CD4-positive, alpha-beta T cell treated with Interleukin-10 for 1 hour (primary cell): ENCODE data around the gene USE1.

Experiments used
- DNase-seq: peaks from one replicate; pipeline ENCODE4 v3.0.0-alpha.2; 2020

The USE1 gene

GRCh38 chr19:17259118-17259780 is 44.1 kb downstream of the USE1 start:
- no peak for DNase-seq

- DNase-seq, result no peak
Measured at GRCh38 chr19:17259934-17260333, 44.8 kb downstream of the USE1 start.

- peak; percentile 91 for DNase-seq
Measured at GRCh38 chr19:17260842-17261325, 45.7 kb downstream of the USE1 start.

- no peak for DNase-seq
Measured at GRCh38 chr19:17262557-17262956, 47.4 kb downstream of the USE1 start.

- no peak for DNase-seq
Measured at GRCh38 chr19:17263712-17264640, 48.8 kb downstream of the USE1 start.

- no peak for DNase-seq
Measured at GRCh38 chr19:17264641-17264979, 49.5 kb downstream of the USE1 start, which contains the start of gene USHBP1. USHBP1 (minus strand) TSS chr19:17264745; CDS start chr19:17264299, 446 bp downstream.

GRCh38 chr19:17266026-17266425 is 50.9 kb downstream of the USE1 start:
- DNase-seq, result no peak

- no peak for DNase-seq
Measured at GRCh38 chr19:17266589-17266974, 51.4 kb downstream of the USE1 start.

- peak; percentile 99 for DNase-seq
Measured at GRCh38 chr19:17266975-17267788, 52.0 kb downstream of the USE1 start, which contains the start of gene BABAM1. BABAM1 (plus strand) TSS chr19:17267443; CDS start chr19:17268807, 1,364 bp downstream.

GRCh38 chr19:17268754-17269153 is 53.6 kb downstream of the USE1 start:
- no peak for DNase-seq
